ENCODE data around the gene CPNE5.
"Not testable (repeated sequence)": the region's sequence is repeated elsewhere in the genome, so short reads cannot be mapped to it uniquely, and the experiment has no call there.

CPNE5 gene

GRCh38 chr6:36739947-36740817 lies 99.1 kb downstream of the CPNE5 start:
- DNase-seq = no peak

- DNase-seq = no peak
Measured at GRCh38 chr6:36738108-36738507, 101.1 kb downstream of the CPNE5 start.

GRCh38 chr6:36737043-36737785 lies 102.0 kb downstream of the CPNE5 start:
- no peak for DNase-seq

GRCh38 chr6:36735110-36736071 lies 103.9 kb downstream of the CPNE5 start:
- no peak for DNase-seq

GRCh38 chr6:36734486-36735060 lies 104.7 kb downstream of the CPNE5 start:
- DNase-seq = no peak

GRCh38 chr6:36733300-36733699 lies 105.9 kb downstream of the CPNE5 start:
- DNase-seq = no peak

- no peak for DNase-seq
Measured at GRCh38 chr6:36731622-36732310, 107.5 kb downstream of the CPNE5 start.

- DNase-seq = no peak
Measured at GRCh38 chr6:36730424-36731380, 108.5 kb downstream of the CPNE5 start.

GRCh38 chr6:36729161-36729524 lies 110.1 kb downstream of the CPNE5 start:
- no peak for DNase-seq

- no peak for DNase-seq
Measured at GRCh38 chr6:36728289-36729160, 110.7 kb downstream of the CPNE5 start.

GRCh38 chr6:36727505-36728021 lies 111.7 kb downstream of the CPNE5 start:
- no peak for DNase-seq

GRCh38 chr6:36725581-36725980 lies 113.7 kb downstream of the CPNE5 start:
- no peak for DNase-seq

- DNase-seq = no peak
Measured at GRCh38 chr6:36724514-36725390, 114.5 kb downstream of the CPNE5 start.

GRCh38 chr6:36723992-36724391 lies 115.3 kb downstream of the CPNE5 start:
- DNase-seq = not testable (repeated sequence)

- no peak for DNase-seq
Measured at GRCh38 chr6:36722879-36723278, 116.4 kb downstream of the CPNE5 start.

GRCh38 chr6:36722365-36722764 lies 116.9 kb downstream of the CPNE5 start:
- DNase-seq = no peak

GRCh38 chr6:36721369-36722140 lies 117.7 kb downstream of the CPNE5 start:
- DNase-seq = no peak

All from cortex of kidney (tissue), 1 donor.